HFF-Myc (cell line): ENCODE measurements around the gene CUX1.

ENCODE experiments used
- DNase-seq: peaks from one replicate; pipeline ENCODE4 v3.0.0-alpha.2; 2011; ENCODE audit warnings: low read depth; ENCODE audit errors: extremely low read depth
- H3K4me3 ChIP-seq: replicated peaks from 2 replicates; pipeline ENCODE4 v1.5.1; 2011; ENCODE audit warnings: low read depth, mild to moderate bottlenecking, control low read depth, low read length
- TF ChIP-seq, protein P1 (sequence below): IDR thresholded peaks from 2 replicates; pipeline ENCODE4 v1.5.1; 2012; ENCODE audit warnings: mild to moderate bottlenecking, low read depth, low read length, control low read depth; ENCODE audit errors: missing control alignments

CUX1 gene

DNA sequence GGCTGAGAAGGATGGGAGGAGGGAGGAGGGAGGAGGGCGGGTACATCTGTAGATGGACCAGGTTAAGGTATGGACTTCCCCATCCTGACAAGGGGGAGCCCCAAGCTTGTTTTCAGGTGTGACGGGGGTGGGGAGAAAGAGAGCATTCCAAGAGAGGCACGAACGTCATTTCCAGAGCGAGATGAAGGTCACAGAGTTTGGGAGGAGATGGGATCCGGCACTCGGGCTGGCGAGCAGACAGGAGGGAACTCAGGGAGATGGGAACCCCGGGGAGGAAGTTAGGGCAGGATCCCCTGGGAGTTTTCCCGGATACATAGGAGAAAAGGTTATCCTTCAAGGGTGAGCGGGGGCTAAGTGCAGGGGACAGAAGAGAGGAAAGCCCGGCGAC lies 118.8 kb downstream of the CUX1 start:
- TF ChIP-seq, protein P1, sequence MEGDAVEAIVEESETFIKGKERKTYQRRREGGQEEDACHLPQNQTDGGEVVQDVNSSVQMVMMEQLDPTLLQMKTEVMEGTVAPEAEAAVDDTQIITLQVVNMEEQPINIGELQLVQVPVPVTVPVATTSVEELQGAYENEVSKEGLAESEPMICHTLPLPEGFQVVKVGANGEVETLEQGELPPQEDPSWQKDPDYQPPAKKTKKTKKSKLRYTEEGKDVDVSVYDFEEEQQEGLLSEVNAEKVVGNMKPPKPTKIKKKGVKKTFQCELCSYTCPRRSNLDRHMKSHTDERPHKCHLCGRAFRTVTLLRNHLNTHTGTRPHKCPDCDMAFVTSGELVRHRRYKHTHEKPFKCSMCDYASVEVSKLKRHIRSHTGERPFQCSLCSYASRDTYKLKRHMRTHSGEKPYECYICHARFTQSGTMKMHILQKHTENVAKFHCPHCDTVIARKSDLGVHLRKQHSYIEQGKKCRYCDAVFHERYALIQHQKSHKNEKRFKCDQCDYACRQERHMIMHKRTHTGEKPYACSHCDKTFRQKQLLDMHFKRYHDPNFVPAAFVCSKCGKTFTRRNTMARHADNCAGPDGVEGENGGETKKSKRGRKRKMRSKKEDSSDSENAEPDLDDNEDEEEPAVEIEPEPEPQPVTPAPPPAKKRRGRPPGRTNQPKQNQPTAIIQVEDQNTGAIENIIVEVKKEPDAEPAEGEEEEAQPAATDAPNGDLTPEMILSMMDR = no peak
- H3K4me3 ChIP-seq = no peak overlapping the region
- DNase-seq = no peak

DNA sequence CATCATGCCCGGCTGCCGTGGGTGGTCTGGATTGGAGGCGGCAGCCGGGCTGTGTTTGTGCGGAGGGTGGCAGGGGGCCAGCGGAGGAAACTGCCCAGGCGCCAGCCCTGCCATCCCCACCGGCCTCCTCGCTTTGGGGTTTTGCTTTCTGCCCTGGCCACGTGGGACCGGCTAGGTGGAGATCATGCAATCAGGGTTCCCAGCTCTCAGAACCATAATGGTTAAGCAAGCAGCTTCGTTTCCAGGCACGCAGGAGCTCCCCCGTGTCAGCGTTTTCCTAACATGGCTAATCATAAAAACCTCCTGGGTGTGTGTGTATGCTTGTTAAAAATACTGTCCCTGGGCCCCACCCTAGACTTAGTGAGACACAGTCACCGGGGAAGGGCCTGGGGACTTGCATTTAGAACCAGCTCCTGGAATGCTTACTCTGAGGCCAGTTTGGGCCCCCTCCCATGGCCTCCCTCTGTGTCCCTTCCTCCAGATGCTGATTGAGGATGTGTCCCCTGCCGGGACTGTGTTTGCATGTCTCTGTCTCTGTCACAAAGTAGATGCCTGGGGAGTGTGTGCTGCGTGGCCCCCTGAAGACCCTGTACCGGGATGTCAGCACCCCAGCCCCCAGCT lies 119.3 kb downstream of the CUX1 start:
- TF ChIP-seq, protein P1 = no peak
- no peak overlapping the region for H3K4me3 ChIP-seq
- no peak for DNase-seq

DNA sequence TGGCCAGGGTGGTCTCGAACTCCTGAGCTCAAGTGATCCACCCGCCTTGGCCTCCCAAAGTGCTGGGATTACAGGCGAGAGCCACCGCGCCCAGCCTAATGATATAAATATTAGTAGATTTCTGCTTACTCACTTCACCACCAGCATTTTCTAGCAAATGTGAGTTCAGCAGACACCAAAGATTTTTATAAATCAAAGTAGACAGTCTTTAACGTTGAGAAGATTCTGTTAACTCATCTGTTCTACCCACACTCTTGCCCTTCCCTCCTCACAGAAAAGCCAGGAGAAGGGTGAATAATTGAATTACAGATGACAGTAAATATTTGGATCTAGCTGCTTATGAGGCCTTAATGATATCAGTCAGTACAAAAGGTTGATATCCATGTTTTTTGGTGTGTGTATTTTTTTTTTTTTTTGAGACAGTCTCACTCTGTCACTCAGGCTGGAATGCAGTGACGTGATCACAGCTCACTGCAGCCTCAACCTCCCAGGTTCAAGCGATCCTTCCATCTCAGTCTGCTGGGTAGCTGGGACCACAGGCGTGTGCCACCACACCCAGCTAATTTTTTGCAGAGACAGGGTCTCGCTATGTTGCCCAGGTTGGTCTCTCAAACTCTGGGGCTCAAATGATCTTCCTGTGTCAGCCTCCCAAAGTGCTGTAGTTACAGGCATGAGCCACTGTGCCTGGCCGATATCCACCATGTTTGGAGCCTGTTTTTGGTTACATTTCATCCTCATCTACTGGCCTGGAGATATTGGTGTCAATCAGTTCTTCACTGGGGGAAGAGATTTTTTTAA lies 120.5 kb downstream of the CUX1 start:
- no peak for DNase-seq
- TF ChIP-seq, protein P1 = no peak
- H3K4me3 ChIP-seq = no peak overlapping the region

DNA sequence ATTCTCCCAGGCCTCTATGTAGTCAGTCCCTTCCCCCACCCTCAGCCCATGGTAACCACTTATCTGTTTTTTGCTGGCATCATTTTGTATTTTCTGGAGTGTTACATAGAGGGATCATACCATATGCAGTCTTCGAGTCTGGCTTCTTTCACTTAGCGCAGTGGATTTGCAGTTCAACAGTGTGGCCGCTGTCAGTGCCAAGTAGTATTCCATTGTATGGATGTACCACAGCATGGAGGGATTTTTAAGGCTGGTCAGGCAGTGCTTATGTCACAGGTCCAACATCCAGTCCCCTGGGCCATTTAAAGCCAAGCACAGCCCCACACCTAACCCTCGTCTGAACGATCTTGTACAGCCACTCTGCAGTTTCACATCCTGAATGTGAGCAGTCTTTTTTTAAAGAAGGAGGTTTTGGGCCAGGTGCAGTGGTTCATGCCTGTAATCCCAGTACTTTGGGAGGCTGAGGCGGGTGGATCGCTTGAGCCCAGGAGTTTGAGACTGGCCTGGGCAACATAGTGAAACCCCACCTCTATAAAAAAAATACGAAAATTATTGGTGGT lies 121.8 kb downstream of the CUX1 start:
- TF ChIP-seq, protein P1 = no peak
- no peak for DNase-seq
- H3K4me3 ChIP-seq = no peak overlapping the region

DNA sequence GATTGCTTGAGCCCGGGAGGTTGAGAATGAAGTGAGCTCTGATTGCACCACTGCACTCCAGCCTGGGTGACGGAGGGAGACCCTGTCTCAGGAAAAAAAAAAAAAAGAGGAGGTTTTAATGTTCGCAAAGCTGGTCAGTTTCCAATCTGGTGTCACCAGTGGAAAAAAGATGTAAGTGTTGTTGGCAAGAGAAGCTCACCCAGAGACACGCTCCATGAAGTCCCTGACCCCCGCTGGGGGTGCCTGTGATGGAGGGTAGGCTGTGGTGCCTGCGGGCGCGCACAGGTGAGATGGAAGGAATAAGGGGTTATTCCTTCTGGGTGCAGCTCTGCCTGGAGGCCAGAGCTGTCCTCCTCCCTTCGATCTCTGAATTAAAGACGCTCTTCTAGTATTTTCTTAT lies 122.7 kb downstream of the CUX1 start:
- no peak for DNase-seq

DNA sequence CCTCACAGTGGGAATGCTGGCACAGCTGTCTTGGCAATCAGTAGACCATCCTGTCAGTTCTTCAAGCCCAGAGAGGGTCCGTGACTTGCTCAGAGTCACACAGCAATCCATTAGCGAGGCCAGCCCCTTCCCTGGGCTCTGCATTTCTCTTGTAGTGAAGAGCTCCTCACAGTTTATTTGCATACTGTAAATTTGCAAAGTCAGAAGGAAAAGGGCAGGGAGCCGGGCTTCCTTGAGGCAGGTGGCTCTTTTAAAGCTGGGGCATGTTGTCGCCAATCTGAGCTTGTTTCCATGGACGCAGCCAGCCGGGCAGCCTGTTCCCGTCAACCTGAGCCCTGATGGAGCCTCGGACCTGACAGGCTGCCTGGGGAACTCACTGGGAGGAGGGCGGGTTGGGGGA lies 123.4 kb downstream of the CUX1 start:
- DNase-seq = no peak
- H3K4me3 ChIP-seq = no peak overlapping the region
- TF ChIP-seq, protein P1 = no peak

More for the DNA sequence above, 122.7 kb downstream of the CUX1 start:
- H3K4me3 ChIP-seq = no peak overlapping the region
- TF ChIP-seq, protein P1 = no peak
